HG02763 (cell line): ENCODE measurements around the gene IRX3.

Experiments used
- ATAC-seq: cut with Tn5 transposase; IDR thresholded peaks from one replicate; pipeline ENCODE4 v1.9.1; 2021; ENCODE audit warnings: mild to moderate bottlenecking, moderate library complexity; ENCODE audit not compliant: unreplicated experiment

The IRX3 gene

DNA sequence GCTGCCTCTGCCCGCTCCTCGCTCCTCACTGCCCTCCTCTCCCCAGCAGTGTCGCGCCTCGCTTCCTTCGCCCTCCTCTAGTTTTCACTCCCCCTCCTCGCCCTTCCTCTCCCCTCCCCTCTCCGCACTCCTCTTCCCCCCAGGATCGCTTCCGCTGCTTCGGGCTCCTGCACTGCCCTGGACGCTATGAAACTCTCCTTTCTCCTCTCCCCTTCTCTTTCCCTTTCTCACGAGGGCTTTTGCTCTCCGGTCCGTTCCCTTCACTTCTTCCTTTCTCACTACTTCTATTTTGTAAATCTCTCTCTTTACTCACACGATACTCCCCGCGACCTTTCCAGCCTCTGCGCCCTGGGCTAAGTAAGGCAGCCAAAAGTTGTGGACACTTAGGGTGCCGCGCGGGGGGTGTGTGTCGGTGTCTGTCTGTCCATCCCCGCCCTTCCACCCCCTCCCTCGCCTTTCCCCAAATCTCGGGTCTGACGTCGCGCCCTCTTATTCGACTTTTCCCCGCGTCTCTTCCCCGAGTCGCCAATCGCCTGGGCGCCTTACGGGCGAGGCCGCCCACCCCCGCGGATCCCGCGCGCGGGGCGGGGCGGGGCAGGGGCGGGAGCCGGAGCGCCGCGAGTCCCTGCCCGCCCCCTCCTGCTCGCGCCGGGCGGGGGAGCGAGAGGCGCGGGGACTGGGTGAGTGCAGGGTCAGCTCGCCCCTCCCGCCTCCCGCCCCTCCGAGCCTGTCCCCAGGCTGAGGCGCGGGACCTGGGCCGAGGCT lies at the start of gene IRX3:
TSS of gene IRX3 (minus strand) at position 422 of the 765 bp plus-strand sequence. CDS start 737 bp downstream, outside the sequence.
- no peak for ATAC-seq

GRCh38 chr16:54335230-54335629 lies 48.6 kb upstream of the IRX3 start:
- ATAC-seq = no peak

DNA sequence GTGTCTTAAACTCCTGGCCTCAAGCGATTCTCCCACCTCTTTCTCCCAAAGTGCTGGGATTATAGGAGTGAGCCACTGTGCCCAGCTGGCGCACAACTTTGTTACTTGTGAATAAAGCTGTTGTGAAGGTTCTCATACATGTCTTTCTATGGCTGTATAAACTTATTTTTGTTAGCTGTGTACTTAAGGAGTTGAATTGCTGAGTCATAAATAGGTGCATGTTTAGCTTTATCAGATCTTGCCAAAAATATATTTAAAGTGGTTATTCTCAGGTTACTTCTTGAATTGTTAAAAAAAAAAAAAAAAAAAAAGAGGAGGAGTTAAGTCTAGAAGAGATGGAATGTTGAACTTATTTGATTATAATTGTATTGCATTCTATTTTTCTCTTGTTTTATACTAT lies 47.6 kb upstream of the IRX3 start:
- no peak for ATAC-seq

DNA sequence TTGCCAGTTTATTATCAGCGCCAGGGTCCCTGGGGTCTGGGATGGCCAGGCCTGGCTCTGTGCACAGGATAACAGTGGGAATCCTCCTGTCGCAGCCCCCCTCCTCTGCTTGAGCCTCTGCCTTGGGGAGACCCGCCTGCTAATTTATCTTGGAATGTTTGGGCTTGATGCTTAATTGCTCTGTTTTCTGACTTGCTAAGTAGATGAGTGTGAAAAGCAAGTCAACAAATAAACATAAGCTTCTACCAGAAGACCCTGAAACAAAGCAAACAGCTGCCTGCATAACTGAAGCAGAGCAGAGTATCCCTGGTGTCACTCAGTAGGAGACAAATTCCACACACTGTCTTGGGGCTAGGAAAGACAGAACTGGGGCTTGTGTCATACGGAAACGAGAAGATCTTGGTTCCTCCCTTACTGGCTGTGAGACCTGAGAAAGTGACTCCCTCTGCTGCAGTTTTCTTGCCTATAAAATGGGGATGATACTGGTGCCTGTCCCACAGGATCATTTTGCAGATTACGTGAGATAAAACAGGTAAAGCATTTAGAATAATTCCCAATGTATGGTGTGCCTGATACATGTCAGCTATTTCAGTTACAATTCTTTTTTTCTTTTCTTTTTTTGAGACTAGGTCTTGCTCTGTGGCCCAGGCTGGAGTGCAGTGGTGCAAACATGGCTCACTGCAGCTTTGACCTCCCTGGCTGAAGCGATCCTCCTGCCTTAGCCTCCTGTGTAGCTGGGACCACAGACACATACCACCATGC lies 44.8 kb upstream of the IRX3 start:
- no peak for ATAC-seq

DNA sequence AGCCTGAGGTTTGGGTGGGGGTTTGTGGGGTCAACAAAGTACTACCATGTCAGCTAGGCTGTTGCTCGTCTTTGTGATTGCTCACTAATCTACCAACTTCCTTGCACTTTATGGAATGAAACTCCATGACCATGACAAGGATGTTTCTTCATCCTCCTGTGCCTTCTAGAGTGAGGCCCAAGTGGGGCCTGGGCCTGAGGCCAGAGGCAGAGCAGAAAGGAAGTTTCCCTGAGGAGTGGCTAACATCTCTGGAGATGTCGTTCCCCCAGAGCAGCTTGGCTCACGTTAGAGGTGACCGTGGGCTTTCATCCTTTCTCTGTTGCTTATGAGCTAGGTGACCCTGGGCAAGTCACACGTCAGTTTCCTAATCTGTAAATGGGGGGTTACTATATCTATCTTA lies 41.0 kb upstream of the IRX3 start:
- no peak for ATAC-seq

DNA sequence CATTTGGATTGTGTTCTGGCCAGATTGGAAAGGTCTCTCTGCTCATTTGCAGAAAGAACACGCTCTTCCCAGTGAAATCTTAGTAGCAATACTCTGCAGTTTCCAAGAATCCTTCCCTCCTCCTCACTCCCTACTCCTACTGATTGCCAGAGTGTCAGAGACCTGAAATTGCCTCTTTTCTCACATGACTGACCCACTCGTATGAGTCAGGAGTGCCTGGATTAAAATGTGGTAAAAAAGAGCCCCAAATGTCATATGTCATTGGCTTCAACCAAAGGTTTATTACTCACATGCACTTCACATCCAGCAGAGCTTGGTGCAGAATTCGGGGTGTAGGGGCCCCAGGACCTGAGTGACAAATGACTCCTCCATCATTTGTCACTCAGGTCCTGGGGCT lies 39.7 kb upstream of the IRX3 start:
- no peak for ATAC-seq

DNA sequence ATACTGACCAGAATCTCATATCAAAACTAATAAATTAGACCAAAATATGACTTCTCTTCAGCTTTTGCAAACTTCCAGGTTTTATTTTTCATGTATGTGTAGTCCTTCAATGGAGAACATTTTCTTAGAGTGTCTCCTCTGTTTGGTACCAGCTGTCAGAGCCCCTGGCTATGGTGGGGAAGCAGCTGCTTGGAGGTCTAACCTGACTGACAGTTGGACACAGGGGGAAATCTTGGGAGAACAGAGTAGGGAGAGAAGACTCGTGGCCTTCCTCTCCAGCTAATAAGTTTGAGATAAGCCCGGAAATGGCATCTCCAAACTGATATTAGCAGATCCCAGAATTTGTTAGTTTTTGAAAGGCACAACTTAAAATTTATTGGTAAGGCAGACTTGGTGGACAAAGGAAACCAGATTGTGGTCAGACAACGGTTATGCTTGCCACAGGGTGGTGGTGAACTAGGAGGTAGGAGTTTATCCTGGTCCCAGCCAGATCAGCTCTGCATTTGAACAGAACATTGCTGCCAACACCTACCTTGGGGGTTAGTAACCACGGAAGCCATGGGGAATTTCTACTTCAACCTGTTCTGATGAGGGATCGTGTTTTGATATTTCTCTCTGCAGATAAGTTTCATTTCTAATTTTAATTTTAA lies 39.2 kb upstream of the IRX3 start:
- ATAC-seq = no peak

- no peak for ATAC-seq
Measured at GRCh38 chr16:54324716-54325115, 38.1 kb upstream of the IRX3 start.

GRCh38 chr16:54320697-54321340 lies 34.2 kb upstream of the IRX3 start:
- ATAC-seq = no peak

DNA sequence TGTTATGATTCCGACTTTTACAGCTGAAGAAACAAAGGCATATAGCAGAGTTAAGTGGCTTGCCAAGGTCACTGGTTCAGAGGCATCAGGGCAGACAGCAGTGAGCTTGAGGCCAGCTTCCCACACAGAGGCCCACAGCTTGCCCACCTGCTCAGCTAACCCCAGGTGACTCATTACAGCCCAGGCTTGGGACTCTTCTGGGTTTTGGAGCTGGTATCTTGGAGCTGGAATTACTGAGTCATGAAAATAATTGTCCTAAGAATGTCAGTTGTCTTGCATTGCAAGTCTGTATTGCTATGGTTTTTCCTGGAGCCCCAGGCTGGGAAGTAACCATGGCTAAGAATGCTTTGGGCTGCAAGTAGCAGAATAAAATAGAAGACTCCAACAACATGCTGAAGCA lies 32.4 kb upstream of the IRX3 start:
- ATAC-seq = no peak

DNA sequence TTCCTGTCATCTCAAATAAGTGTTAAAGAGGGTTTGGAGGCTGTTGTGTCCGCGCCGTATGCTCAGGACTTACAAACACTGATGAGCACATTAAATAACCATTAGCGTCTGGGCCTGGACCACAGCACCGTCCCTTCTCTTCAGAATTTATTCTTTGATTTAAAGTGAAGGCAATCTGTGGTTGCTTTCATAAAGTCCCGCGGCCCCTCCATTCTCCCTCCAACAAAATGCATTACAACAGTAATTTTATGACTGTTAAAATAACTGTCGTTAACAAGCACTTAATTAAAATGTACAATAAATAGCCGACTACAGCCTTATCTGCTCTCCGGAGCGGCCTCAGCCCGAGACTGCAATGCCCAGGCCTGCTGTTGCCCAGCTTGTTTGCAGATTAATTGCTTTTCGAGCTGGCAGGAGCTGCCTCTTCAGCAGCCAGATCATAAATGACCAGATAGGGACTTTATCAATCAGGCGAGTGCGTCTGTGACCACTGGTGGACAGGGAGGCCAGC lies 30.6 kb upstream of the IRX3 start:
- ATAC-seq = no peak

GRCh38 chr16:54316095-54316889 lies 29.7 kb upstream of the IRX3 start:
- no peak for ATAC-seq

- no peak for ATAC-seq
Measured at GRCh38 chr16:54313789-54314188, 27.2 kb upstream of the IRX3 start.

DNA sequence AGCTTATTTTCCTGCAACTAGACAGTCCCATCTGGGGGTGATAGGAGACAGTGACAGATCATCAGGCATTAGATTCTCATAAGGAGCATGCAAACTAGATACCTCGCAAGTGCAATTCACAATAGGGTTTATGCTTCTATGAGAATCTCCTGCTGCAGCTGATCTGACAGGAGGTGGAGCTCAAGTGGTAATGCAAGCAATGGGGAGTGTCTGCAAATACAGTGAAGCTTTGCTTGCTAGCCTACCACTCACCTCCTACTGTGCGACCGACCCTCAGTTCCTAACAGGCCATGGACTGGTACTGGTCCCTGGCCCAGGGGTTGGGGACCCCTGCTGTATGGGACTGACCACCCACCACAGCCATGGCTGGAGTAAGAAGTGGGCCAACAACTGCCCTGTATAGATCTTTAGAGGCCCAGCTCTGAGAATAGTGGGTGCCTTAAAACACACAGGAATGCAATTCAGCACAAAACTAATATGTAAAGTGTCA lies 26.0 kb upstream of the IRX3 start:
- ATAC-seq = no peak

DNA sequence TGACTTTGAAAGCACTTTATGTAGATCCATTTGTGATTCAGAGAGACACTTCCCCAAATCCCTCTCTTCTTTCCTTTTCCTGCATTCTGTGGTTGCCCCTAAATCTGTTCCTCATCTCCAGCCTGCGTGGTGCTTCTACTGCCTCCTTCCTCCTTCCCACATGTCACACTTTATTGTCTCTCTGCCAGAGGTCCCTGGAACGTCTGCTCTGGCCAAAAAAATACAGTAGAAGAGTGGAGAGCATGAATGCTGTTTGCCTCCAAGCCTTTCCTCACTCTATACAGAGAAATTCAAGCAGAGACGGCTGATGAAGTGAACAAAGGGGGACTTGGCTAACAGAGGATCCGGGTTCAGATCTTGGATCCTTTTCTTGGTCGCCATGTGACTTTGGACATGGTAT lies 22.8 kb upstream of the IRX3 start:
- ATAC-seq = no peak

GRCh38 chr16:54305080-54305479 lies 18.5 kb upstream of the IRX3 start:
- ATAC-seq = no peak

GRCh38 chr16:54303613-54304012 lies 17.0 kb upstream of the IRX3 start:
- ATAC-seq = no peak

GRCh38 chr16:54297154-54297553 lies 10.6 kb upstream of the IRX3 start:
- no peak for ATAC-seq

- ATAC-seq = no peak
Measured at GRCh38 chr16:54296543-54296942, 10.0 kb upstream of the IRX3 start.
